ENCODE results near the gene XRN1. TPM values are rescaled to one million over a fixed set of nuclear protein-coding genes. Genes with fewer than 3 reads are reported as not detected.

The XRN1 gene
- total and polyA plus RNA-seq, 2 donors (not counting 1 experiment from before 2014, with no cell fraction given) = 6.3 to 91.8 TPM

DNA sequence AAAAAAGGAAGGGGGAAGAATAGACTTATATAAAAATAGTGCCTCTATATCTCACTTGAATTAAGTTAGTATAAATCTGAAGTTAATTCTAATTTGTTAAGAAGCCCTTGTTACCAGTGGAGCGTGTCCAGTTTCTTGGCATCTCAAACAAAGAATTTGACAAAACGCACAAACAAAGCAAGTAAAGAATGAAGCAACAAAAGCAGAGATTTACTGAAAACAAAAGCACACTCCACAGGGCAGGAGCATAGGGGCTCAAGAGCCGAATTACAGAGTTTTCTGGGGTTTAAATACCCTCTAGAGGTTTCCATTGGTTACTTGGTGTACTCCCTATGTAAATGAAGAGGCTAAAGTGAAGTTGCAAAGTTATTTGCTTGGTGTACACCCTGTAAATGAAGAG, 188.5 kb downstream of the XRN1 start:
- no peaks in the 10 kb centered on the region for H4K20me1 ChIP-seq (ENCODE audit: control insufficient read depth, insufficient read depth, low read length, poor library complexity, severe bottlenecking)
- ATAC-seq (ENCODE audit: low read depth) = no peak
- H3K27ac ChIP-seq (ENCODE audit: low read length in 2 of 2) = no peak overlapping the region
- no peak overlapping the region for H3K4me3 ChIP-seq (ENCODE audit: control extremely low read depth in 1 of 5, extremely low read depth in 1 of 5, insufficient read depth in 1 of 5, low read depth in 2 of 5, low read length in 4 of 5)
- 100% methylated on average over 1 of the region's 3 CpGs for WGBS (ENCODE audit: insufficient coverage)
- ChIA-PET CTCF (no interaction called here), POLR2A (no interaction called here)
- H3K36me3 ChIP-seq (replicated peaks in 1 of 2; ENCODE audit: control extremely low read depth in 1 of 2, control insufficient read depth in 1 of 2, extremely low read depth in 1 of 2, insufficient read depth in 2 of 2, low read length in 1 of 2) = no peaks in the 10 kb centered on the region
- no peaks in the 10 kb centered on the region for H3K27me3 ChIP-seq (replicated peaks in 1 of 4; ENCODE audit: control extremely low read depth in 1 of 4, control insufficient read depth in 3 of 4, insufficient read depth in 4 of 4, low read length in 3 of 4)
- H3K27me3 Mint-ChIP-seq = no peaks in the 10 kb centered on the region
- TF ChIP-seq EZH2 (IDR thresholded peaks at IDR 0.05; ENCODE audit: borderline replicate concordance, insufficient read depth, low read depth, low read length, poor library complexity, severe bottlenecking) = no peak
- TF ChIP-seq, protein P1, sequence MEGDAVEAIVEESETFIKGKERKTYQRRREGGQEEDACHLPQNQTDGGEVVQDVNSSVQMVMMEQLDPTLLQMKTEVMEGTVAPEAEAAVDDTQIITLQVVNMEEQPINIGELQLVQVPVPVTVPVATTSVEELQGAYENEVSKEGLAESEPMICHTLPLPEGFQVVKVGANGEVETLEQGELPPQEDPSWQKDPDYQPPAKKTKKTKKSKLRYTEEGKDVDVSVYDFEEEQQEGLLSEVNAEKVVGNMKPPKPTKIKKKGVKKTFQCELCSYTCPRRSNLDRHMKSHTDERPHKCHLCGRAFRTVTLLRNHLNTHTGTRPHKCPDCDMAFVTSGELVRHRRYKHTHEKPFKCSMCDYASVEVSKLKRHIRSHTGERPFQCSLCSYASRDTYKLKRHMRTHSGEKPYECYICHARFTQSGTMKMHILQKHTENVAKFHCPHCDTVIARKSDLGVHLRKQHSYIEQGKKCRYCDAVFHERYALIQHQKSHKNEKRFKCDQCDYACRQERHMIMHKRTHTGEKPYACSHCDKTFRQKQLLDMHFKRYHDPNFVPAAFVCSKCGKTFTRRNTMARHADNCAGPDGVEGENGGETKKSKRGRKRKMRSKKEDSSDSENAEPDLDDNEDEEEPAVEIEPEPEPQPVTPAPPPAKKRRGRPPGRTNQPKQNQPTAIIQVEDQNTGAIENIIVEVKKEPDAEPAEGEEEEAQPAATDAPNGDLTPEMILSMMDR (IDR thresholded peaks at IDR 0.05) = no peak
- no peaks in the 10 kb centered on the region for H3K79me2 ChIP-seq (ENCODE audit: control insufficient read depth, insufficient read depth, low read length)
- peaks cover 5% of the 10 kb centered on the region for H3K4me1 Mint-ChIP-seq
- H3K9me3 ChIP-seq (ENCODE audit: control extremely low read depth in 1 of 3, control insufficient read depth in 2 of 3, insufficient read depth in 1 of 3, low read length in 2 of 3) = peaks cover 0 to 3% (median 0%) of the 10 kb centered on the region in 3 donors
- no peak overlapping the region for H3K9ac ChIP-seq (ENCODE audit: low read length)
- intact Hi-C loops (cut with micrococcal nuclease) = no loop called here
- no peaks in the 10 kb centered on the region for H3K4me1 ChIP-seq (ENCODE audit: control insufficient read depth in 2 of 2, insufficient read depth in 2 of 2, low read length in 2 of 2)
- DNase-seq = no peak
- H2AFZ ChIP-seq (ENCODE audit: insufficient read depth, low read depth, low read length, poor library complexity, severe bottlenecking) = no peak overlapping the region
- no peaks in the 10 kb centered on the region for H3K9me3 Mint-ChIP-seq (ENCODE audit: insufficient read depth)
- H3K27ac Mint-ChIP-seq = no peak overlapping the region
- H3K4me3 Mint-ChIP-seq = no peak overlapping the region
- H3K4me2 ChIP-seq (replicated peaks; ENCODE audit: low read depth, low read length, poor library complexity, severe bottlenecking) = no peak overlapping the region

DNA sequence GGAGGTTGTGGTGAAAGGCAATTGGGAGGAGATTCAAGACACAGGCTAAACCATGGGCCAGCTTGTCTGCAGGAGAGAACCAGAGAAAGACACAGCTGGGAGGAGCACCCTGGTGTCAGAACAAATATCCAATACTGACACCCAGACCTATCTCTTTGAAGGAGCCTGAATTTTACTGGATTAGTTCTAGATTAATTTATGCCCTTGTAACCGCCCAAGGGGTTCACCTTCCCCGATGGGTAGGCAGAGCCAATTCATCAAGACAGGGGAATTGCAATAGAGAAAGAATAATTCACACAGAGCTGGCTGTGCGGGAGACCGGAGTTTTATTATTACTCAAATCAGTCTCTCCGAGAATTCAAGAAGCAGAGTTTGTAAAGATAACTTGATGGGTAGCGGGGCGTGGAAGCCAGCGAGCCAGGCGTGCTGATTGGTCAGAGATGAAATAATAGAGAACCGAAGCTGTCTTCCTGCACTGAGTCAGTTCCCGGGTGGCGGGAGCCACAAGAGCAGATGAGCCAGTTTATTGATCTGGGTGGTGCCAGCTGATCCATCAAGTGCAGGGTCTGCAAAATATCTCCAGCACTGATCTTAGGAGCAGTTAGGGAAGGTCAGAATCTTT, 191.0 kb downstream of the XRN1 start:
- WGBS (ENCODE audit: insufficient coverage) = 89% methylated on average over 10 of the region's 12 CpGs
- H3K36me3 ChIP-seq (replicated peaks in 1 of 2; ENCODE audit: control extremely low read depth in 1 of 2, control insufficient read depth in 1 of 2, extremely low read depth in 1 of 2, insufficient read depth in 2 of 2, low read length in 1 of 2) = no peaks in the 10 kb centered on the region
- H3K4me1 ChIP-seq (ENCODE audit: control insufficient read depth in 2 of 2, insufficient read depth in 2 of 2, low read length in 2 of 2) = no peaks in the 10 kb centered on the region
- no peak for DNase-seq
- no peak overlapping the region for H3K9ac ChIP-seq (ENCODE audit: low read length)
- no peak overlapping the region for H3K4me2 ChIP-seq (replicated peaks; ENCODE audit: low read depth, low read length, poor library complexity, severe bottlenecking)
- POLR2A ChIA-PET = no interaction called here
- Mint-ChIP-seq H3K4me3 (no peak overlapping the region), H3K9me3 (ENCODE audit: insufficient read depth) (peaks cover 5% of the 10 kb centered on the region), H3K27me3 (peaks cover 2% of the 10 kb centered on the region), H3K27ac (no peak overlapping the region), H3K4me1 (no peaks in the 10 kb centered on the region)
- no peaks in the 10 kb centered on the region for H4K20me1 ChIP-seq (ENCODE audit: control insufficient read depth, insufficient read depth, low read length, poor library complexity, severe bottlenecking)
- no peaks in the 10 kb centered on the region for H3K79me2 ChIP-seq (ENCODE audit: control insufficient read depth, insufficient read depth, low read length)
- intact Hi-C loops (cut with micrococcal nuclease) = no loop called here
- H3K4me3 ChIP-seq (ENCODE audit: control extremely low read depth in 1 of 5, extremely low read depth in 1 of 5, insufficient read depth in 1 of 5, low read depth in 2 of 5, low read length in 4 of 5) = no peak overlapping the region
- H3K27me3 ChIP-seq (replicated peaks in 1 of 4; ENCODE audit: control extremely low read depth in 1 of 4, control insufficient read depth in 3 of 4, insufficient read depth in 4 of 4, low read length in 3 of 4) = peaks cover 0 to 3% (median 0%) of the 10 kb centered on the region in 4 experiments
- H3K9me3 ChIP-seq (ENCODE audit: control extremely low read depth in 1 of 3, control insufficient read depth in 2 of 3, insufficient read depth in 1 of 3, low read length in 2 of 3) = peaks cover 0 to 11% (median 5%) of the 10 kb centered on the region in 3 donors
- H3K27ac ChIP-seq (ENCODE audit: low read length in 2 of 2) = no peak overlapping the region
- CTCF ChIA-PET = interaction anchor here (1.0 to 1.1 kb wide), 2 partner anchors 11 to 22 kb away, joined by 3 read pairs; no protein-coding TSS in a partner anchor
- H2AFZ ChIP-seq (ENCODE audit: insufficient read depth, low read depth, low read length, poor library complexity, severe bottlenecking) = no peak overlapping the region
- no peak for ATAC-seq (ENCODE audit: low read depth)
- TF ChIP-seq, protein P1 (IDR thresholded peaks at IDR 0.05) = no peak
- TF ChIP-seq EZH2 (IDR thresholded peaks at IDR 0.05; ENCODE audit: borderline replicate concordance, insufficient read depth, low read depth, low read length, poor library complexity, severe bottlenecking) = no peak
